CD1c-positive myeloid dendritic cell (primary cell): ENCODE results near the gene MYO1E.

ENCODE experiments used
- DNase-seq: peaks from one replicate; pipeline ENCODE4 v3.0.0-alpha.2; 2016; ENCODE audit errors: extremely low spot score

MYO1E gene

DNA sequence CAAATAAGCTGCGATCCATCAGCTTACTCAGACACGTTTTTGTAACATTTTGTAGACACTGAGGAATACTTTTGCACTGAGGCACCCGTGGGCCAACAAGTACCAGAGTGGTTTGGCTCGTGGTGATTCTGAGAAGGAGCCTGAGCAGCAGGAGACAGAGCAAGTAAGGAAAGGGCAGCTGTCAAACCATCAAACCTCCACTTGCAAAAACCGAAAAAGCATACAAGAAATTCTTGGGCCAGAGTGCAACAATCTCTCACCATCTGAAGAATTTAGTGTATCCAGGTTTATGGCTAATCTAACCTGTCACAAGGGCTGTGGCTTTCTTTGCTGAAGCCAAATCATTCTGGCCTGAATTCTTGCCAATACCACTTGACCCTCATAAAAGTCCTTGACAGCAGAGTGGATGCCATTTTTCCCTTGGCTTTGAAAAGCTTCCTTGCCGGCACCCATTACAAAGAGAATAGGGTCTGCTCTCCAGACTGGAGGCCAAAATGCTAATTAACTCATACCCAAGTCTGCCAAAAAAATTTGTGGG is 56.7 kb downstream of the MYO1E start:
- DNase-seq = no peak

DNA sequence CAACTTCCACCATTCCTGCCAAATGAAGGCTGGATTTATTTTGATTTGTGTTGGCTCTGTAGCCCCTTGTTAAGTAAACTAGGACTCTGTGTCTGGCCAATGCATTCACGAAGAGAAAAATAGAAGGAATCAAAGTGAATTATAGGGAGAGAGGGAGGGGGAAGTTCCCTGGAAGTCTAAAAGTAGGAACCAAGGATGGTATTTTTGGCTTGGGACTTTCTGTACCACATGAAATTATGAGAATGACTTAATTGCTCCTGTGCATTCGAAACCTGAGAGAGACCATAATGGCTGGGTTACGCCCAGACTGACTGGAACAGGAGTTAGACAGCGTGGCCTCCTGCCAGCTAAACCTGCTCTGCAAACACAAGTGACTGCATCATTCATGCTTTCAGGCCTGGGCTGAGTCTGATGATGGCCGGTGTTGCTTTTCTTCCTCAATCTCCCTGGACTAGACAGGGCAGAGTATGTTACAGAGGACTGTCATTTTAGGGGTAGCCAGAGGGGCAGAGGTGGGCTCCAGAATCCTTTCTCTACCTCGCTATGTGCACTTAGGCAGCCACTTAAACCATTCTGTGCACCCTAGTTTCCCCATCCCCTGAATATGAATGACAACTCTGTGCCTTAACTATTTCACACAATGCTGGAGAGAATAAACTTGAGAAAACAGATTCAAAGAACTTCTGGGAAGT is 58.9 kb downstream of the MYO1E start:
- DNase-seq = peak; percentile 61

DNA sequence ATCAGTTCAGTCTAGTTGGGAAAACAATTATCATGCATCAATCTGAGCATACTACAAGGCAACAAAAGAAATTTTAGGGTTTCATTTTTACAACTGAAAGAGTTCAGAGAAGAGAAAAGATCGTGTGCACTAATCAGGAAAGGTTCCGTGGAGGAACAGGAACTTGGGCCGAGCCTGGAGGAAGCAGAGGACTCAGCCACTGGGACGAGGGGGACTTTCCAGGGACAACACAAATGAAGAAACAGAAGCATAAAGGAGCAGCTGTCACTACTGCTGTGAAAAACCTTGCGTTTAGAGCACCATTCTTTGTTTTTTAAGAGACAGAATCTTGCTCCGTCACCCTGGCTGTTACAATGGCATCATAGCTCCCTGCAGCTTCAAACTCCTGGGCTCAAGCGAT is 60.5 kb downstream of the MYO1E start:
- DNase-seq = peak; percentile 68

DNA sequence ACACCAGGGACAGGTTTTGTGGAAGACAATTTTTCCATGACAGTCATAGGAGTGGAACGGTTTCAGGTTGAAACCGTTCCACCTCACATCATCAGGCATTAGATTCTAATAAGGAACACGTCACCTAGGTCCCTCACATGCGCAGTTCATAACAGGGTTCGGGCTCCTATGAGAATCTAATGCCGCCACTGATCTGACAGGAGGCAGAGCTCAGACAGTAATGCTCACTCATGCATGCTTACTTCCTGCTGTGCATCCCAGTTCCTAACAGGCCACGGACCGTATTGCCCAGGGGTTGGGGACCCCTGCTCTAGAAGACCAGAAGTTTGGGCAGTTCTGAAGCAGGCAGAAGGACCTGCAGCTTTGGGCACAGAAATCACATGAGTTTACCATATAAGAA is 61.5 kb downstream of the MYO1E start:
- DNase-seq = no peak

DNA sequence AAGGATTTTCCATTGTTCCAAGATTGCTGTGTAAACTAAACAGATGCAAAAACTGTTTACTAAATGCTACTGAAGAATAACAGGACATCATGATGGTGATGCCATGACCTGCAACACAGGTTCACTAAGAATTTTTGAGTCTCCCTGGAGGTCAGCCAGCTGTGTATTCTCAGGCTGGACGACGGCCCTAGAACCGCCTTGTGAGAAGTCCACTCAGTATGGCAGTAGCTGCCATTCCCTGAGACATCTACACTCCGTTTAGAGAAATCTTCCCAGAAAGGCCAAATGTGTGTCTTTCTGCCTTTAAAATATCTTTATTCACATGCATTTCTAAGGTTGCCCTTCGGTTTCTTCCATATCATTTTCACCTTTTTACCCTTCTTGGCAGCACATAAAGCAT is 63.3 kb downstream of the MYO1E start:
- DNase-seq = no peak

DNA sequence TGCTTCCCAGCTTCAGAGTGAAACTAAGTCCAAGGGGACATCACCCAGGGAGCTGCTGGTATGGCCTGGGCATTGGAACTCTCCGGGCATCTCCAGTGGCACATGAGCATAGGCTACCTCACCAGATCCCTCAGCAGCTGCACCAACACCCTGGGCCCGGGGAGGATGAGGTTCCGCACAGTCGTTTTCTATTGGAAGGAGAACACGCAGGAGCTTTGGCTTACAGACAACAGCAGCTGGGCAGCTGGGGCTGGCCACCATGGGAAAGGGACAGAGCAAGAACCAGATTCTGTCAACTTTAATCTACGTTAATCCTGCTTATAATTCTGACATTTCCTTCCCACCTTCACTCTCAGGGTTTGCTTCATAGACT is 65.5 kb downstream of the MYO1E start:
- no peak for DNase-seq

DNA sequence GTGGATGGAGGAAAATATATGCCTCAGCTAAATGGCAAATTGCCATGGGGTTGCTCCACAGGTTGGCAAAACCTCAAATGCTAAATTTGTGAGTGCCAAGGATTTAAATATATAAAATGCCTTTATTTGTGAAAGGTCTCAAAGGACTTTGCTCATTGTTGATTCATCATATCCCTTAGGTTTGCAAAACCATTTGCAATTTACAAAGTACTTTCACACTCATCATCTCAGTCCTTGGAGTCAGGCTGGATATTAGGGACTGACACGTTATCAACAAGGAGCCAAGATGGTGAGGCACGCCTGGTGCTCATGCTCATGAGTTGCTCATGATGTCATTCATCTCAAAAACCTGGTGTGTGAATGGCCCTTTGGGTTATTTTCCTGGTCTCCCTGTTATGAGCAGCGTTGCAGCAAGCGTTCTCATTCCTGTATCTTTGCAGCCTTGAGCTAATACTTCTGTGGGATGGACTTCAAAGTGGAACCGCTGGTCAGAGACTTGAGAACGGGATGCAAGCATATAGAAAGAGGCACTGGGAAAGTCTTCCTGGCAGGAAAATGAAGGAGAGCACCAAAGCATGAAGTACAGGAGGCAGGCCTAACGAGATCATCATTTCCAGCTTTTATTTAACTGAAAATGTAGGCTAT is 66.0 kb downstream of the MYO1E start:
- DNase-seq = no peak

DNA sequence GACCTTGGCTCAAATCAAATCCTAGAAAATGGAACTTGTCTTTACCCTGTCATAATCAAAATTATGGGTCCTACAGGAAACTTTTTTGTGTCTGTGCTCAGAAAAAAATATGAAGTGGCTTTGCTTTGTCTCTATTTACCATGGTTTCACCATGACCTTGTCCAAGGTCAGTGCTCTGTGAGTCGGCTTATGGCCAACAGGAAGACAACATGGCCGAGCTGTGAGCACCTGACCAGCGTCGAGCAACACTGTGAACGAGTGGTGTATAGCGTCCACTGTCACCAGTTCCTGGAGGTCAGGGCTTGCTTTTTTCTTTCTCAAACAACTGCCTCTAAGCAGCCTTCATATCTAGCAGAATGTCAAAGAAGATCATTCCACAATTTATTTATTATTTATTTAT is 67.9 kb downstream of the MYO1E start:
- DNase-seq = no peak

DNA sequence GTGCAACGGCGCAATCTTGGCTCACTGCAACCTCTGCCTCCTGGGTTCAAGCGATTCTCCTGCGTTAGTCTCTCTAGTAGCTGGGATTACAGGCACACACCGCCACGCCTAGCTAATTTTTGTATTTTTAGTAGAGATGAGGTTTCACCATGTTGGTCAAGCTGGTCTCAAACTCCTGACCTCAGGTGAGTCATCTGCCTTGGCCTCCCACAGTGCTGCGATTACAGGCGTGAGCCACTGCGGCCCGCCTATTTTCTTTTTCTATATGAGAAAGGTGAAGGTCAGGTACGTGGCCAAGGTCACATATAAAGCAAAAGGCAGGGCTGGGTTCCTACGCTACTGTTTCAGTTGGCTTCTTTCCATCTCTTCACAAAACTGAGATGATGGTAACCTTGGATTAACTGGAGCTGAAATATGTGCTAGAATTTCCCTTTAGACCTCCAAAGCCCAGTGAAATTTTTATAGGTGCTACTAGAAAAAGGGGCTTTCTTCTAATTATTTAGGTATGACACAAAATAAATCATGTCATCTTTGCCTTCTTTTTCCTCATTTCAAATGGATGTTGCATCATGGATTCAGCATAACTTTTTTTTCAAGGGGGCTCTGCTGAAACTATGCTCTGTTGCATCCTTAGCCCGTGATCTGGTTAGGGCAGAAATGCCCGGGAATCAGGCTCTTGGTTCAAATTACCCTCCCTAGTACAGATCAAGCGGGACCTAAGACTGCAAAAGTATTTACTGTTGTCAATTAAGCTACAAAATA is 68.5 kb downstream of the MYO1E start:
- no peak for DNase-seq

DNA sequence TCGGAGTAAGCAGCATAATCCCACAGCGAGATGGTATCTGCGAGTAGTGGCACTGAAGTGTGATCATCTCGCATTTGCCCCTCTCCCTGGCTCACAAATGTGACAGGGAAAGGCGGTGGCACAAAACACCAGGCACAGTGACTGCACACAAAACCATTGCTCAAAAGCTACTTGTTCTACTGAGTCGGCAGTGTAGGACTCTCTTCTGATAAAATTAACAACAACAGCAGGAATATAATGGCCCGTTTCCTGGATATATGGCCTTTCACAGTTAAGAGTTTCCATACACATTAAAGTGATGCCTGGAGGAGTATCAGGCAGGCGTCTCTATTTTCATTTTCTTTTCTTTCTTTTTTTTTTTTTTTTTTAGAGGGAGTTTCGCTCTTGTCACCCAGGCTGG is 69.0 kb downstream of the MYO1E start:
- DNase-seq = no peak

DNA sequence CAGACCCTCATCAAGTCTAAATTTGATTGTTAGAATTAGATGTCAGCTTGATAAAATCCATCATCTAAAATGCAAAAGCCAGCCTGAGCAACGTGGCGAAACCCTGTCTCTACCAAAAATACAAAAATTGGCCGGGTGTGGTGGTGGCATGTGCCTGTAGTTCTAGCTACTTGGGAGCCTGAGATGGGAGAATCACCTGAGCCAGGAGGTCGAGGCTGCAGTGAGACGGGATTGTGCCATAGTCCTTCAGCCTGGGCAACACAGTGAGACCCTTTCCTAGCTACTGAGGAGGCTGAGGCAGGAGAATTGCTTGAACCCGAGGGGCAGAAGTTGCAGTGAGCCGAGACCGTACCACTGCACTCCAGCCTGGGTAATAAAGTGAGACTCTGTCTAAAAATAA is 69.5 kb downstream of the MYO1E start:
- DNase-seq = no peak

DNA sequence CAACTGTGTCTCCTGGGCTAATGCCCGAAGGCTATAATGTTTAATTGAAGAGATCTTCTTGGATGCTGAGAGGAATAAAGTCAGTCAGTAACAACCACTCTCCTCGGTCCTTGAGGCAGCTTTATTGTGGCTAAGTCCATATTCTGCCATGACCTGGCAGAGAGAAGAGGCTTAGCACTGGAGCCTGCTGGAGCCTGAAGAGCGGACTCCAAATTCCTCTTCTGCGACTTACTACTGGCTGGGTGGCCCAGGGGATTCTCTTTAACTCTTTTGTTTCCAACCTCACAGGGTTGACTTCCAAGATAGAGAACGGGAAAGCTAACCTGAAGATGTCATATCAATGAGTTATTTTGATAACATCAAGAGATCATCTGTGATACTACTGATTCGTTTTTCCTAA is 71.1 kb downstream of the MYO1E start:
- no peak for DNase-seq

DNA sequence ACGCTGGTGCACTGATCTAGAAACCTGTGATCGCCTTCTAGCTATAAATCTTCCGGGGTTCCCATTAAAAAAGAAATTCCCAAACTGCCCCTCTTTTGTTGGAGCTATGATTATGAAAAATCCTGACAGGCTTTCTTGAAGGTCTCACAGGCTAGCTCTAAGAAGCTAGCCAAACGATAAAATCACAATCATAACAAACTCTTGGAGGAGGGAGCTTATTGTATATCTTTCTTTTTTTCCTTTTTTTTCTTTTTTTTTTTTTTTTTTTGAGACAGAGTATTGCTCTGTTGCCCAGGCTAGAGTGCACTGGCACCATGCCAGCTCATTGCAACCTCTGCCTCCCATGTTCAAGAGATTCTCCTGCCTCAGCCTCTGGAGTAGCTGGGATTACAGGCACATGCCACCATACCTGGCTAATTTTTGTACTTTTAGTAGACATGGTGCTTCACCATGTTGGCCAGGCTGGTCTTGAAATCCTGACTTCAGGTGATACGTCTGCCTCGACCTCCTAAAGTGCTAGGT is 72.0 kb downstream of the MYO1E start:
- peak; percentile 47 for DNase-seq

DNA sequence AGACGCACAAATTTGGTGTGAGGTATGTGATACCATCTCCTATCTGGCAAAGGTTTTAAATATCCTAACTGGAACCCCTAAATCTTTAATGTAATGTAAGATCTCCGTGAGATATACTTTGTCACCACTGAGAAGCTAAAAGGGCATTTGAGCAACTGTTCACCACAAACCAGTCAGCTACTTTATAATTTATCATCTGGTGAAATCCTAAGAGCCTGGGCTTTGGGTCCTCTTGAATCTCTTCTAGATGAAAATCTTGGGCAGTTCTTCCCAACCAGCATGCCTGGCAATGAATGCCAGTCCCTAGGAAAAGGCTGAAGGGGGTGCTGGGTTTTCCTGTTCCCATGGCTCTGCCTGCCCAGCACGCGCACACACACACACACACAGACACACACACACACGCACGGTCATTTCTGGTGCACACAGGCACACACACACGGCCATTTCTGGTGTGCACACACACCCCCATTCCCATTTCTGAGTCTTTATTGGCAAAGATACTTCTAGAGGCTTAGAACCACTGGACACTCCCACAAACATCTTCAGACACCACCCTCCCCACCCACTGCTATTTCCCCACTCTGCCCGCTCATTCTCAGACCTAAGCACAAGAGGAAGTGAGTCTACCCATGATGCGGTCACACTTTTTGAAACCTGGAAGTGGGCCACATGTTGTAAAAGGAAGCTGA is 72.6 kb downstream of the MYO1E start:
- peak; percentile 97 for DNase-seq

DNA sequence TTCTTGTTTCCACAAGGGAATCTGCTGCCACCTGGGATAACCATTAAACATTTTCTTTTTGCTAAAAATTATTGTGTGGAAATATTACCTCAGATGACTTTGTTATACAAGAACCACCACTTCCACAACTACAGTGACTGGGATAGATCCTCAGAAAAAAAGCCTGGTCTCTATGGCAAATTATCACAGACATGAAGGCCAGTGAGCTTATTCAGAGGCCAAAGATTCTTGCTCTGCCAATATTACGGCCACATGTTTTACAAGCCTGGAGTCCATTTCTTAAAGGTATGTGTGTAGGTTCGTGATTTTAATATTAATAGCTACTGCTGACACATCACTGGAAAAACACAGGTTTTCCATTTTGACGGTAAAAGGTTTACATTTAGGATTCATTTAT is 73.8 kb downstream of the MYO1E start:
- DNase-seq = no peak

DNA sequence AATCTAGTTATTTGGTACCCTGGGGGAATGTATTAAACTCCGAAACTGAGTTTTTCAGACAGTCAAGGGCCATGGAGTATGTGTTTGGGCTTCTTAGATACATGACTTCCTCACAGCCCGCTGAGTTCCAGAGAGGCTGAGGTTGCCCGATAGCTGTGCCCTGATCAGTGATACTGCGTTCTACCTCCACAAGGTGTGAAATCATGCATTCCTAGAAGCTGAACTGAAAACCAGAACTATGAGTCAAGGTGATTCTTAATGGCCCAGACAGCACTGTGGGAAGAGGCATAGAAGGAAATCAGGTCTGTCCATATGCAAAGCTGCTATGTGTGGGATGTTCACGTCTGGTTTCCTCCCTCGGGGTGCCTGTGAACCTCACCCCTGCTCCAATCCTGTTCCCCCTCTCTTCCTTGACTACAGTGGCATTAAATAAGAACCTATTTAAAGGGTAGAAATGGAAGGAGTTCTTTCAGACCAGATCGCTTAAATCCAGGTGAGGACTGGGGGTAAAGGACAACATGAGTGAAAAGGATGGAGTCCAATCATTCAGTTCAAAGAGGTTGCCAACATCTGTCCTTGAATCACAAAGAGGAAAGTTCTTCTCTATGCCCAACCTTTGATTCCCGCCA is 74.3 kb downstream of the MYO1E start:
- DNase-seq = peak; percentile 47

DNA sequence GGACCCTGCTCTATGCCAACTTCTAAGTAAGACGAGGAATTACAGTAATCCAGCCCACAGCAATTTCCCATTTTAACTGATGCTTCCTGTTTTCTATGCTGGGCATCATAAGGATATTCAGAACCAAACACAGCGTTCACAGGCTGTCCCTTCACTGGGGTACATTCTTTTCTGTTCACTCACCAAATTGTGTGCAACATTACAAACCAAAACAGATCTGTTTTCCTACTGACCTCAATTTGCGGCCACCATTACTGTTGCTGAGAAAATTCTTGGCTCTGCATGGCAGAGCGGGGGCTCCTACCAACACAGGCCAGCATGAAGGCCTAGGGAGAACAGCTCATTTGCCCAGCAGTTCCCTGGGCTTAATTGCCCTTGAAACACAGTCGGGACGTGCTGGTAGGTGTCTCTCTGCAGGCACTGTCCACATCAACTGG is 76.5 kb downstream of the MYO1E start:
- DNase-seq = peak; percentile 73

DNA sequence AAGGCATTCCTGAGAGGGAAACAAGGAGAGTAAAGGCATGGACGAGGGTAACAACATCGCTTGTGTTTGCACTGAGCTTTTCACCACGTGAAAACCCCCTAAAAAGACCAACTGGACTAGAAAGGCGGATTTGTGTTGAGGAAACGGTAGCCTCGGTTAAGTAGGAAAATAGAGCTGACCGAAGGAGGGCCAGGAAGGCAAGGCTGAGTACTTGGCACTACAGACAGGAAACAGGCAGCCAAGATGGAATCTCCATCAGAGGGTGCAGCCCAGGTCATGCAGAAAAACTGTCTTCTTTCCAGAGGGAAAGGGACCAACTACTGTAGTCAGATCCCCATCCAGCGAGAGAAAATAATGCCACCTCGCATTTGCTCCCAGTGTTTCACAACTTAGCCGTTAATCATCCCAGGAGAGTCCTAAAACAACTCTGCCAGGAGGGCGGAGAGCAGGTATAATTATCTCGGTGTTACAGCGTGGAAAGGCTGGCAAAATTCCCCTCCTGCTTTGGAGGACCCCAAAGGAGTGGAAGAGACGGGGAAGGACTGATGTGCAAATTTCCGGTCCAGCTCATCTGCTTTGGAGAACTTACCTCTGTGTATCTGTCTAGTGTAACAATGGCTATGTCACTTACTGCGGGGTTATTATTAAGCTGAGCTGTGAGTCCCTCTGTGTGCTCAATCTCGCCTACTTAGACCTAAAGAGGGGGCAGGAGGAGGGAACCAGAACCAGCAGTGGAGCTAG is 77.2 kb downstream of the MYO1E start:
- DNase-seq = peak; percentile 36

DNA sequence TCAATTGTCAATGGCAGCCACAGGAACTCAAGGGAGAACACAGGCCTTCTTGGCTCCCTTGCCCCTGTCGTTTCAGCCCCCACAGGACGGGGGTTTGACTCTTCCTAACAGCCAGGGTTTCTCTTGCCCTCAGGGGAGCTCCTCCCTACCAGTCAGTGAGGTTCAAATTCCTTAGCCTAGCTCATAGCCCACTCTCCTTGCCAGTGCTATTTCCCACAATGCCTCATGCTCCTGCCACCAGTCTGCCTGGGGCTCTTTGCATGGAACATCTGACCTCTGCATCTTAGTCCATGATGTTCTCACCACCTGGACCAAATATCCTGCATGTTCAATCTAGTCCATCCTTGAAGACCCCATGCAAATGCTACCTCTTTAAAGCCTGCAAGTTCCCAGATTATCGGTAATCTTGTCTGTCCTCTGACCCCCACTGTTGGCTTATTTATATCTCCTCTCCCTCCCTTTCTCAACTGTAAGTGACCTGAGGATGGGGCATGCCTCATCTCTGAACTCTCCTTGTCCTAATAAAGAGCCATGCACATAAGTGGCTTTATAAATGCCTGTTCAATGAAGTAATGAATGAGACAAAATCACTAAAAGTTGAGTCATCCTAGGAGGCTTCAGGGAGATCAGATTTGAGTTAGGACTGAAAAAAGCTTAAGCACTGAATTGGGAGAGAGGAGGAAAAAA is 78.0 kb downstream of the MYO1E start:
- no peak for DNase-seq
